GM12874 (cell line): ENCODE measurements around the gene GPR161.
A peak's percentile ranks its signal among the peaks of the same experiment; 100 is the strongest.

Source experiments
- TF ChIP-seq, protein P1 (sequence below): IDR thresholded peaks from 2 replicates; pipeline ENCODE4 v1.5.1; 2011; ENCODE audit warnings: low read depth, mild to moderate bottlenecking, control low read depth, low read length, moderate library complexity; ENCODE audit not compliant: insufficient read depth

The GPR161 gene

DNA sequence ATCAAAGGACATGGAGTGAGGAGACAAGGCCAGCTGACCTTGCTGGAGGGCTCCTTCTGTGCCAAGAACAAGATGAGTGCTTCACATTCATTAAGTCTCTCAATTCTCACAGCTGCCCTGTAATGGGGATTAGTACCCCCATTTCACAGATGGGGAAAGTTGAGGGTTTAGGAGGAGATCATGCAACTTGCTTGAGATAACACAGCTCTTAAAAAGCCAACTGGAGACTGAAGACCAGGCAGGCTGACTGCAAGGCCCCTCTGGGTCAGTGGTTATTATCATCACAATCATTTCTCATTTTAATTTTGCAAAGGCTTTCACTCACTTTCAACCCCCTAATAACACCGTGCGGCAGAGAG, 46.8 kb downstream of the GPR161 start:
- TF ChIP-seq, protein P1, sequence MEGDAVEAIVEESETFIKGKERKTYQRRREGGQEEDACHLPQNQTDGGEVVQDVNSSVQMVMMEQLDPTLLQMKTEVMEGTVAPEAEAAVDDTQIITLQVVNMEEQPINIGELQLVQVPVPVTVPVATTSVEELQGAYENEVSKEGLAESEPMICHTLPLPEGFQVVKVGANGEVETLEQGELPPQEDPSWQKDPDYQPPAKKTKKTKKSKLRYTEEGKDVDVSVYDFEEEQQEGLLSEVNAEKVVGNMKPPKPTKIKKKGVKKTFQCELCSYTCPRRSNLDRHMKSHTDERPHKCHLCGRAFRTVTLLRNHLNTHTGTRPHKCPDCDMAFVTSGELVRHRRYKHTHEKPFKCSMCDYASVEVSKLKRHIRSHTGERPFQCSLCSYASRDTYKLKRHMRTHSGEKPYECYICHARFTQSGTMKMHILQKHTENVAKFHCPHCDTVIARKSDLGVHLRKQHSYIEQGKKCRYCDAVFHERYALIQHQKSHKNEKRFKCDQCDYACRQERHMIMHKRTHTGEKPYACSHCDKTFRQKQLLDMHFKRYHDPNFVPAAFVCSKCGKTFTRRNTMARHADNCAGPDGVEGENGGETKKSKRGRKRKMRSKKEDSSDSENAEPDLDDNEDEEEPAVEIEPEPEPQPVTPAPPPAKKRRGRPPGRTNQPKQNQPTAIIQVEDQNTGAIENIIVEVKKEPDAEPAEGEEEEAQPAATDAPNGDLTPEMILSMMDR = no peak

DNA sequence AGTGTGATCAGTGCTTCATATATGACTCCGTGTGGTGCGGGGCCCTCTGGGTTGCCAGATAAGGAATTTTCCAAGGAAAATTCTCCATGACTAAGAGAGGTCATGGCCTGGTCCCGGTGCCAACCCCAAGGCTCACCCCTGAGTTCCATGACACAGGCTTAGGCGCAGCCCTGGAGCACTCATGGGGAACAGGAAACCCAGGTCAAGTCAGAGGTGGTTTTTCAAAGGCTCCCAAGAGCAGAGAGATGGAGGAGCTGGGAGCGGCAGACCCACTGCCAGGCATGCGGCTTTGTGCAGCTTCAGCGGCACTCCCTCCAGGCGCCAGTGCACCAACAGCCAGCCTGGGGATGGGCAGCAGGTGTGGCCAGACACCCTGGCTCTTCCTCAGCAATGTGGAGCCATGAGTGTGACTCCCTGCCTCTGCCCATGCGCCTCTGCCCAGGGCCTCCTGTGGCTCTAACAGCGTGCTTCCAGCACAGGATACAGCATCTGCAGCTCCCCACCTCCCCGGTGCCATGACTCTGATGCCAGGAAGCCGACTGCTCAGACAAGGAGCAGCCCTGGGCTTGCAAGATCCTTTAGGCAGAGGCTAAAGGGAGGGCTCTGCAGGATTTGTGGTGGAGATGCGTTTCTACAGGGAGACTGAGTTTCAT, 47.3 kb downstream of the GPR161 start:
- TF ChIP-seq, protein P1 = no peak

DNA sequence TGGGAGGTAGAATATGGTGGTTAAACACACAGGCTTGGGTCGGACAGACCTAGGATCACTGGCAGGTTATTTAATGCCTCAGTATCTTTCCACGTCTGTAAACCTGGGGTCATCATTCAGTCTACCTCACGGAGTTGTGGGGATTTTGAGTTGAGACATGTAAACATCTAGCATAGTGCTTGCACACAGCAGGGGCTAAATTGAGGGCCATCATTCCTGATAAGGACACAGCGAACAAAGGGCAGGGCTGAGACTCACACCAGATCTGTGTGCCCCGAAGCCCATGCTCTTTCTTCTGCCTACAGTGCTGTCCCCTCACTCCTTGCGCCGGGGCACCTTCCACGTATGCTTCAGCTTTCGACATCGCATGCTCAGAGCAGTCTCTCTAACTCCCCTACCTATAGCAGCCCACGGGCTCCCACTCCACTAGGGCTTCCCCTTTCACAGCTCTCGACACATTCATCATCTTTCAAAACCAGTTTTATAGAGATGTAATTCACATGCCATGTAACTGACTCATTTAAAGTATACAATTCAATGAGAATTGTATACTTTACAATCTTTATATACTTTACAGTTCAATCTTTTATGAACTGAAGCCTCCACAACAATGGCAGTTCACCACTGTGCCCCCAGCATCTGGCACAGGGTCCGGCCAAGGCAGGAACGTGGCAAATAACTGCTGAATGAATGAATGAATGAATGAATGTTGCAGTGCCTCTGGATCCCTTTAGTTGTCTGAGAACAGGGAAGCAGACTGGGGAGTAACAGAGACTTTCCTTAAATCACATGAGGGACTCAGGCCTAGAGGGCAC, 48.0 kb downstream of the GPR161 start:
- TF ChIP-seq, protein P1 = no peak

DNA sequence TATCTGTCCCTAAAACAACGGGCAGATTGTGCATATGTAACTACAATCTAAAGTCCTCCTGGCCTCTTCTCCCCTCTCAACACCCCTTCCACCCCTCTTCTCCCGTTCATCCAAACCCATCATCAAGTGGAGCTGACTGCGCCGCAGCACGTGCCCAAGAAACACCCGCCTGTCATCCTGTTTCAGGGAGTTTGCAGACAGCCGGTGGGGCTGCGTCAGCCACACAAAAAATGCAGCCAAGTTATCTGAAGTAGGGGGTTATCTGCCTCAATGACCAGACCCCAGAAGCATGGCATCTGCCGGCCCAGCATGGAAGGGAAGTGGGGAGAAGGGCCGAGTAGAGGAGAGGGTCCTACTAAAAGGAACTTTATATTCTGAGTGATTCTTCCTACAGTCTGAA, 49.0 kb downstream of the GPR161 start:
- TF ChIP-seq, protein P1 = no peak

DNA sequence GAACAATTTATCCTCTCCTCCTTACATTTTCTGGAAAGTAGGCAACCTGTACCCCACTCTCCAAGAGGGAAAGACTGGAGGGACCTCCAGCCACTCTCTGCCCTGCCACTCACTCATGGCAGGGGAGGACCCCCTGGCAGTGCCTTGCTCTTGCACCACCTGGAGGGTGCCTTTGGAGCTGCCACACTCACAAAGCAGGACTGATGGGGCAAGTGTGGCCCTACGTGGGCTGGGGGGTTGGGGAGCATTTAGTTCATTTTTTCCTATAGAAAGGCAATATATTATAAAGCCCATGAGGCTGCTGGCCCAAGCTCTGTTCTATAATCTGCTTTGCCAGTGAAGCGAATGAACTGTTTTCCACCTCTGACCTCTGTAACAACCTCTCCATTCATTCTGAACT, 50.3 kb downstream of the GPR161 start:
- TF ChIP-seq, protein P1 = 0 out of 2 replicates have a peak, but pooled peaks have one; percentile 9

DNA sequence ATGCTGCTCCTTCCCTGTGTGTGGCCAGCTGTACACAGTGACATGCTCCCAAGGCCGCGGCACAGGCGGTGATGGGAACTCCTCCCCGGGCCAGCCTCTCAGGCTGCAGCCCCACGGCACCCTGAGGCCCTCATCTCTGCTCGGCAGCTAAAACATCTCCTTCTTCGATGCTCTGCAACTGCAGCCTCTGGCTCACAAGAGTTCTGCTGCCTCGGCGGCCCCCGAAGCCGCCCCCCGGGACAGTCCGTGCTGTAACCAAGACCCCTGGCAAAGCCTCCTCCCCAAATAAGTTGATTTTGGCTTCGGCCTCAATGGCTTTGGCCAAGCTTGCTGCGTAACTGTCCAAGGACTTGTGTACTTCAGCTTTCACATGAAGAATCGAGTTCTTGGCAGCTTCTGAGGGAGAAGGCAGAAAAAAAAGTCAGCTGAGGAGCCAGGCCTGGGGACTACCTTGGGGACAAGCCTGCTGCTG, 51.3 kb downstream of the GPR161 start:
- TF ChIP-seq, protein P1 = no peak

DNA sequence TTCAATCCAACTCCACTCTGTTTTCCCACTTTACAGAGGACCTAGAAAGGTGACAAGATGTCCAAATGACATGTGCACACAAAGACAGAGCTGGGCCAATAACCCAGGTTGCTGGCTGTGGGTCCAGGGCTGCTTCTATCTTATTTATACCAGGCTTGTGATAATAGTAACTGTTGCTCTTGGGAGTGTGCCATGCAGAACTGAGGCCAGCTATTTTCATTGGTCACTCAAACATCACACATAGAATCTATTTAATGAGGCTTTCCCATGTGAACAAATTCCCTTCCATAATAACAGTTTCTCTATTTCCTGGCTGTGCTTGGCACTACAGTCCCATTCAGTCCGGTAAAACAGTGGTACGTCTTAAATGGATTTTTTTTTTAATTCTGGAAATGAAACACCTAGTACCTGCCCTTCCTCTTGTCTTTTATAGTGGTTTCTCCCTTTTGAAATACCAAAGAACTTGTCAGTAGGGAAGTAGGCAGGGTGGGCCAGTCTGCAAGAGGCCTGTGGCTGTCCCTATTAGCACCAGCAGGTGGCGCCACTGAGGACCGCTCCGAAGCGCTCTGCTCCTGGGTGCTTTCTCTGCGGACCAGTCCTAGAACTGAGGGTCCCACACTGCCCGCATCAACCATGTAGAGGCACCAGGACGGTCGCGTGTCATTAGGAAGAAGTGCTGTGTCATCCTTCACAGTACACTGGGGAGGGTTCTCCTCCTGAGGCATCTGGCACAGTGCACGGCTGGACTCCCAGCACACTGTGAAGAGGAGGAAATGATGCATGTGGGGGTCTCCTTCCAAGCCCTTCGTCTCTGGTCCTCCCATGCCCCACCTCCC, 52.1 kb downstream of the GPR161 start:
- TF ChIP-seq, protein P1 = peak; percentile 92
